Measurements from ENCODE around the gene NLRP5. TPM values are rescaled to one million over a fixed set of nuclear protein-coding genes. Genes with fewer than 3 reads are reported as not detected.
"Not testable (repeated sequence)": the region's sequence is repeated elsewhere in the genome, so short reads cannot be mapped to it uniquely, and the experiment has no call there.

The NLRP5 gene
- polyA plus RNA-seq, 3 donors = not detected

GRCh38 chr19:56097306-56097705, 110.7 kb downstream of the NLRP5 start:
- peaks cover 64 to 94% of the 10 kb centered on the region in 2 donors for H3K36me3 Mint-ChIP-seq
- Histone ChIP-seq H2AFZ (ENCODE audit: insufficient read depth, low read depth, low read length, poor library complexity, severe bottlenecking) (no peak overlapping the region), H3K4me2 (replicated peaks; ENCODE audit: extremely low read depth, low read length, poor library complexity, severe bottlenecking) (no peak overlapping the region), H3K9ac (ENCODE audit: insufficient read depth, low read length, poor library complexity, severe bottlenecking) (no peak overlapping the region), H4K20me1 (ENCODE audit: insufficient read depth, low read length) (peaks cover 92% of the 10 kb centered on the region), H3K27me3 (ENCODE audit: control insufficient read depth in 2 of 2, insufficient read depth in 2 of 2, low read length in 2 of 2) (no peaks in the 10 kb centered on the region), H3K79me2 (ENCODE audit: insufficient read depth, low read length) (peaks cover 88% of the 10 kb centered on the region), H3K4me3 (replicated peaks in 1 of 3; ENCODE audit: low read depth in 2 of 3, low read length in 3 of 3) (no peak overlapping the region), H3K9me3 (replicated peaks in 1 of 2; ENCODE audit: control insufficient read depth in 1 of 2, insufficient read depth in 1 of 2, low read length in 2 of 2) (peaks cover 9 to 31% of the 10 kb centered on the region in 2 donors), H3K36me3 (replicated peaks in 1 of 2; ENCODE audit: control insufficient read depth in 1 of 2, insufficient read depth in 2 of 2, low read length in 2 of 2) (peaks cover 70 to 91% of the 10 kb centered on the region in 2 donors), H3K4me1 (ENCODE audit: control insufficient read depth in 1 of 2, insufficient read depth in 2 of 2, low read length in 2 of 2) (no peaks in the 10 kb centered on the region), H3K27ac (ENCODE audit: low read depth in 1 of 2, low read length in 2 of 2) (no peak overlapping the region)
- no peaks in the 10 kb centered on the region for H3K4me1 Mint-ChIP-seq
- no peak overlapping the region for H3K27ac Mint-ChIP-seq
- peaks cover 0 to 2% (median 0%) of the 10 kb centered on the region in 3 donors for H3K27me3 Mint-ChIP-seq (ENCODE audit: low read depth in 3 of 3)
- no peak overlapping the region for H3K4me3 Mint-ChIP-seq
- TF ChIP-seq, protein P1, sequence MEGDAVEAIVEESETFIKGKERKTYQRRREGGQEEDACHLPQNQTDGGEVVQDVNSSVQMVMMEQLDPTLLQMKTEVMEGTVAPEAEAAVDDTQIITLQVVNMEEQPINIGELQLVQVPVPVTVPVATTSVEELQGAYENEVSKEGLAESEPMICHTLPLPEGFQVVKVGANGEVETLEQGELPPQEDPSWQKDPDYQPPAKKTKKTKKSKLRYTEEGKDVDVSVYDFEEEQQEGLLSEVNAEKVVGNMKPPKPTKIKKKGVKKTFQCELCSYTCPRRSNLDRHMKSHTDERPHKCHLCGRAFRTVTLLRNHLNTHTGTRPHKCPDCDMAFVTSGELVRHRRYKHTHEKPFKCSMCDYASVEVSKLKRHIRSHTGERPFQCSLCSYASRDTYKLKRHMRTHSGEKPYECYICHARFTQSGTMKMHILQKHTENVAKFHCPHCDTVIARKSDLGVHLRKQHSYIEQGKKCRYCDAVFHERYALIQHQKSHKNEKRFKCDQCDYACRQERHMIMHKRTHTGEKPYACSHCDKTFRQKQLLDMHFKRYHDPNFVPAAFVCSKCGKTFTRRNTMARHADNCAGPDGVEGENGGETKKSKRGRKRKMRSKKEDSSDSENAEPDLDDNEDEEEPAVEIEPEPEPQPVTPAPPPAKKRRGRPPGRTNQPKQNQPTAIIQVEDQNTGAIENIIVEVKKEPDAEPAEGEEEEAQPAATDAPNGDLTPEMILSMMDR (IDR thresholded peaks at IDR 0.05) = no peak
- WGBS (ENCODE audit: insufficient coverage) = 94% methylated on average over 22 of the region's 23 CpGs
- intact Hi-C loops (cut with micrococcal nuclease) = no loop called here
- peaks cover 10 to 45% (median 34%) of the 10 kb centered on the region in 7 donors for H3K9me3 Mint-ChIP-seq
- no peak for DNase-seq

DNA sequence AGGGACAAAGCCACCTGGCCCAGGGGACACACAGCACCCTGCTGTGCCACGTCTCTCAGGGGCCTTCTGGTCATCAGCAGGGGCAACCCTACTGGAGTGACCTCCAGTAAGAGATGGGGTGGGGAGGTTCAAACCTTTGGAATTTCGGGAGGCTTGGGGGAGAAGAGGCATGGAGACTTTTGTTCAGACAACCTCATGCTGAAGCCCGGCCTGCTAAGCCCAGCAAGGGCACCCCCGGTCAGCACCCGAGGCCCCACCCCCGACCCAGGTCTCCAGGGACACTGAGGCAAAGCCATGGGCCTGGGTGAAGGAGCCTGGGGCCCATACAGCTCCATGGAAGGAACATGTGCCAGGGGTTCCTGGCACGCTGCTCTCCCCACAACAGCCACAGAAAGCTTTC, 111.2 kb downstream of the NLRP5 start:
- H3K4me2 ChIP-seq (replicated peaks; ENCODE audit: extremely low read depth, low read length, poor library complexity, severe bottlenecking) = no peak overlapping the region
- no peaks in the 10 kb centered on the region for H3K27me3 ChIP-seq (ENCODE audit: control insufficient read depth in 2 of 2, insufficient read depth in 2 of 2, low read length in 2 of 2)
- TF ChIP-seq, protein P1 (IDR thresholded peaks at IDR 0.05) = no peak
- H3K9me3 ChIP-seq (replicated peaks in 1 of 2; ENCODE audit: control insufficient read depth in 1 of 2, insufficient read depth in 1 of 2, low read length in 2 of 2) = peaks cover 9 to 27% of the 10 kb centered on the region in 2 donors
- H3K27me3 Mint-ChIP-seq (ENCODE audit: low read depth in 3 of 3) = peaks cover 0 to 2% (median 0%) of the 10 kb centered on the region in 3 donors
- no peak for DNase-seq
- intact Hi-C loops (cut with micrococcal nuclease) = no loop called here
- H3K4me1 Mint-ChIP-seq = no peaks in the 10 kb centered on the region
- peaks cover 71 to 91% of the 10 kb centered on the region in 2 donors for H3K36me3 ChIP-seq (replicated peaks in 1 of 2; ENCODE audit: control insufficient read depth in 1 of 2, insufficient read depth in 2 of 2, low read length in 2 of 2)
- no peak overlapping the region for H3K9ac ChIP-seq (ENCODE audit: insufficient read depth, low read length, poor library complexity, severe bottlenecking)
- no peaks in the 10 kb centered on the region for H3K4me1 ChIP-seq (ENCODE audit: control insufficient read depth in 1 of 2, insufficient read depth in 2 of 2, low read length in 2 of 2)
- H3K4me3 Mint-ChIP-seq = no peak overlapping the region
- peak overlapping the region in 1 of 7 donors; percentile 75 for H3K27ac Mint-ChIP-seq
- WGBS (ENCODE audit: insufficient coverage) = 97% methylated on average over 5 of the region's 7 CpGs
- H3K4me3 ChIP-seq (replicated peaks in 1 of 3; ENCODE audit: low read depth in 2 of 3, low read length in 3 of 3) = no peak overlapping the region
- peaks cover 88% of the 10 kb centered on the region for H3K79me2 ChIP-seq (ENCODE audit: insufficient read depth, low read length)
- peaks cover 10 to 45% (median 34%) of the 10 kb centered on the region in 7 donors for H3K9me3 Mint-ChIP-seq
- no peak overlapping the region for H2AFZ ChIP-seq (ENCODE audit: insufficient read depth, low read depth, low read length, poor library complexity, severe bottlenecking)
- H3K27ac ChIP-seq (ENCODE audit: low read depth in 1 of 2, low read length in 2 of 2) = no peak overlapping the region
- H4K20me1 ChIP-seq (ENCODE audit: insufficient read depth, low read length) = peaks cover 92% of the 10 kb centered on the region
- peaks cover 61 to 94% of the 10 kb centered on the region in 2 donors for H3K36me3 Mint-ChIP-seq

GRCh38 chr19:56098237-56098636, 111.7 kb downstream of the NLRP5 start:
- H4K20me1 ChIP-seq (ENCODE audit: insufficient read depth, low read length) = peaks cover 92% of the 10 kb centered on the region
- 98% methylated on average over 10 of the region's 21 CpGs for WGBS (ENCODE audit: insufficient coverage)

More at GRCh38 chr19:56098237-56098636, 111.7 kb downstream of the NLRP5 start:
- H3K27ac Mint-ChIP-seq; H3K27me3 Mint-ChIP-seq (ENCODE audit: low read depth in 3 of 3); H3K4me2 ChIP-seq (replicated peaks; ENCODE audit: extremely low read depth, low read length, poor library complexity, severe bottlenecking); H2AFZ ChIP-seq (ENCODE audit: insufficient read depth, low read depth, low read length, poor library complexity, severe bottlenecking); H3K27me3 ChIP-seq (ENCODE audit: control insufficient read depth in 2 of 2, insufficient read depth in 2 of 2, low read length in 2 of 2); H3K27ac ChIP-seq (ENCODE audit: low read depth in 1 of 2, low read length in 2 of 2); H3K4me3 Mint-ChIP-seq; H3K4me1 Mint-ChIP-seq; H3K4me3 ChIP-seq (replicated peaks in 1 of 3; ENCODE audit: low read depth in 2 of 3, low read length in 3 of 3); DNase-seq; intact Hi-C loops (cut with micrococcal nuclease); H3K9ac ChIP-seq (ENCODE audit: insufficient read depth, low read length, poor library complexity, severe bottlenecking); H3K4me1 ChIP-seq (ENCODE audit: control insufficient read depth in 1 of 2, insufficient read depth in 2 of 2, low read length in 2 of 2): not testable (repeated sequence)
- peaks cover 88% of the 10 kb centered on the region for H3K79me2 ChIP-seq (ENCODE audit: insufficient read depth, low read length)
- peaks cover 5 to 22% of the 10 kb centered on the region in 2 donors for H3K9me3 ChIP-seq (replicated peaks in 1 of 2; ENCODE audit: control insufficient read depth in 1 of 2, insufficient read depth in 1 of 2, low read length in 2 of 2)
- Mint-ChIP-seq H3K36me3 (peaks cover 56 to 93% of the 10 kb centered on the region in 2 donors), H3K9me3 (peaks cover 7 to 43% (median 31%) of the 10 kb centered on the region in 7 donors)
- peaks cover 69 to 89% of the 10 kb centered on the region in 2 donors for H3K36me3 ChIP-seq (replicated peaks in 1 of 2; ENCODE audit: control insufficient read depth in 1 of 2, insufficient read depth in 2 of 2, low read length in 2 of 2)

All from CD14-positive monocyte (primary cell).